ENCODE results near the gene MSGN1. TPM values are rescaled to one million over a fixed set of nuclear protein-coding genes. Genes with fewer than 3 reads are reported as not detected.

MSGN1 gene
- total RNA-seq: not detected

- H3K4me1 ChIP-seq (replicated peaks): no peaks in the 10 kb centered on the region
- no peak for DNase-seq (ENCODE audit: low spot score)
- H3K27ac ChIP-seq: peak within 1 kb of the TSS; percentile 14 to 57
- WGBS: 80% methylated on average over 25 of the region's 26 CpGs
- intact Hi-C loops (cut with DNase I): no loop called here
- TF ChIP-seq POLR2AphosphoS5 (IDR thresholded peaks at IDR 0.05) (no peak), CTCF (IDR thresholded peaks at IDR 0.05) (no peak), POLR2A (IDR thresholded peaks at IDR 0.05) (no peak)
- no peaks in the 10 kb centered on the region for H3K9me3 ChIP-seq
- no peak within 1 kb of the TSS for H3K4me3 ChIP-seq
- no peaks in the 10 kb centered on the region for H3K36me3 ChIP-seq
- H3K27me3 ChIP-seq (replicated peaks; ENCODE audit: insufficient read depth): no peaks in the 10 kb centered on the region
These were observed at the start of gene MSGN1 for GRCh38 chr2:17816396-17817245. MSGN1 (plus strand) TSS chr2:17816460; CDS start chr2:17816519, 59 bp downstream.

- Histone ChIP-seq H3K27me3 (replicated peaks; ENCODE audit: insufficient read depth) (no peaks in the 10 kb centered on the region), H3K4me3 (no peak overlapping the region), H3K27ac (no peak overlapping the region), H3K4me1 (replicated peaks) (no peaks in the 10 kb centered on the region), H3K36me3 (no peaks in the 10 kb centered on the region), H3K9me3 (no peaks in the 10 kb centered on the region)
- no peak for DNase-seq (ENCODE audit: low spot score)
- WGBS: 98% methylated on average over 4 of the region's 4 CpGs
- TF ChIP-seq POLR2AphosphoS5 (IDR thresholded peaks at IDR 0.05) (no peak), POLR2A (IDR thresholded peaks at IDR 0.05) (no peak), CTCF (IDR thresholded peaks at IDR 0.05) (no peak)
- intact Hi-C loops (cut with DNase I): no loop called here
These were observed 47.4 kb upstream of the MSGN1 start for GRCh38 chr2:17768894-17769293.

- Histone ChIP-seq H3K4me3 (no peak overlapping the region), H3K27me3 (replicated peaks; ENCODE audit: insufficient read depth) (no peaks in the 10 kb centered on the region), H3K4me1 (replicated peaks) (no peaks in the 10 kb centered on the region), H3K27ac (no peak overlapping the region), H3K36me3 (no peaks in the 10 kb centered on the region), H3K9me3 (no peaks in the 10 kb centered on the region)
- TF ChIP-seq CTCF (IDR thresholded peaks at IDR 0.05) (no peak), POLR2A (IDR thresholded peaks at IDR 0.05) (no peak), POLR2AphosphoS5 (IDR thresholded peaks at IDR 0.05) (no peak)
- DNase-seq (ENCODE audit: low spot score): no peak
- intact Hi-C loops (cut with DNase I): no loop called here
- 82% methylated on average over 2 of the region's 2 CpGs for WGBS
These were observed 44.3 kb upstream of the MSGN1 start for GRCh38 chr2:17771956-17772355.

GRCh38 chr2:17772532-17772931 is 43.7 kb upstream of the MSGN1 start:
- TF ChIP-seq POLR2AphosphoS5 (IDR thresholded peaks at IDR 0.05): no peak

GRCh38 chr2:17780546-17780945 is 35.7 kb upstream of the MSGN1 start:
- Histone ChIP-seq H3K9me3 (no peaks in the 10 kb centered on the region), H3K4me3 (no peak overlapping the region), H3K36me3 (no peaks in the 10 kb centered on the region), H3K4me1 (replicated peaks) (no peaks in the 10 kb centered on the region), H3K27me3 (replicated peaks; ENCODE audit: insufficient read depth) (no peaks in the 10 kb centered on the region), H3K27ac (no peak overlapping the region)
- 78% methylated on average over 1 of the region's 1 CpG for WGBS
- TF ChIP-seq POLR2A (IDR thresholded peaks at IDR 0.05) (no peak), CTCF (IDR thresholded peaks at IDR 0.05) (no peak), POLR2AphosphoS5 (IDR thresholded peaks at IDR 0.05) (no peak)
- intact Hi-C loops (cut with DNase I): no loop called here
- no peak for DNase-seq (ENCODE audit: low spot score)

More at GRCh38 chr2:17772532-17772931, 43.7 kb upstream of the MSGN1 start:
- DNase-seq (ENCODE audit: low spot score): no peak
- Histone ChIP-seq H3K36me3 (no peaks in the 10 kb centered on the region), H3K27me3 (replicated peaks; ENCODE audit: insufficient read depth) (no peaks in the 10 kb centered on the region), H3K27ac (no peak overlapping the region), H3K4me3 (no peak overlapping the region), H3K9me3 (no peaks in the 10 kb centered on the region), H3K4me1 (replicated peaks) (no peaks in the 10 kb centered on the region)
- WGBS: 91% methylated on average over 2 of the region's 2 CpGs
- intact Hi-C loops (cut with DNase I): no loop called here

Data from prostate gland (tissue), 2 donors.